ENCODE data around the gene ATP10B. TPM values are rescaled to one million over a fixed set of nuclear protein-coding genes. Genes with fewer than 3 reads are reported as not detected.

ATP10B gene
- total RNA-seq, 1 donor from 2014 or later = 9.1 TPM

DNA sequence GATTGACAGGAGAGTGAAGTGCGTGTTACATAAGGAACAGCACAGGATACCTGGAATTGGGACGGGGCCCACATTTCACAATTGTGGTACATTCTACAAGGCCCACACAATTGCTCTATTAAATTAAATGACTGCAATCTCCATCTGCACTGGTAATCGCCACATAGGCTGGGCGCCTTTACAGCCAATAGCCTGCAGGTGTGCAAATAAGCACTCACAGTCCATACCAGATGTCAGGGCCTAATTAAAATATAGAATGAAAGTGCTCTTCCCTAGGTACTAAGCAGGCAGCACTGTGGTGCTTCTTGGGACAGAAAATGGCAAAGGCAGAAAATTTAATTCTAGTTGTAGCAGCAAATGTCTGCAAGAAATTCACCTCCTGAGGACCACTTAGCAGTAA, 82.7 kb downstream of the ATP10B start:
- no peak for DNase-seq (ENCODE audit: extremely low spot score in 2 of 2)
- no peaks in the 10 kb centered on the region for H3K9me3 ChIP-seq
- no peaks in the 10 kb centered on the region for H3K27me3 ChIP-seq
- TF ChIP-seq, protein P1, sequence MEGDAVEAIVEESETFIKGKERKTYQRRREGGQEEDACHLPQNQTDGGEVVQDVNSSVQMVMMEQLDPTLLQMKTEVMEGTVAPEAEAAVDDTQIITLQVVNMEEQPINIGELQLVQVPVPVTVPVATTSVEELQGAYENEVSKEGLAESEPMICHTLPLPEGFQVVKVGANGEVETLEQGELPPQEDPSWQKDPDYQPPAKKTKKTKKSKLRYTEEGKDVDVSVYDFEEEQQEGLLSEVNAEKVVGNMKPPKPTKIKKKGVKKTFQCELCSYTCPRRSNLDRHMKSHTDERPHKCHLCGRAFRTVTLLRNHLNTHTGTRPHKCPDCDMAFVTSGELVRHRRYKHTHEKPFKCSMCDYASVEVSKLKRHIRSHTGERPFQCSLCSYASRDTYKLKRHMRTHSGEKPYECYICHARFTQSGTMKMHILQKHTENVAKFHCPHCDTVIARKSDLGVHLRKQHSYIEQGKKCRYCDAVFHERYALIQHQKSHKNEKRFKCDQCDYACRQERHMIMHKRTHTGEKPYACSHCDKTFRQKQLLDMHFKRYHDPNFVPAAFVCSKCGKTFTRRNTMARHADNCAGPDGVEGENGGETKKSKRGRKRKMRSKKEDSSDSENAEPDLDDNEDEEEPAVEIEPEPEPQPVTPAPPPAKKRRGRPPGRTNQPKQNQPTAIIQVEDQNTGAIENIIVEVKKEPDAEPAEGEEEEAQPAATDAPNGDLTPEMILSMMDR (IDR thresholded peaks at IDR 0.05) = no peak
- TF ChIP-seq POLR2A (IDR thresholded peaks at IDR 0.05) (no peak), POLR2AphosphoS5 (IDR thresholded peaks at IDR 0.05; ENCODE audit: insufficient read depth in 1 of 2, low read depth in 1 of 2) (no peak)
- intact Hi-C loops (cut with DNase I) = no loop called here
- H3K4me3 ChIP-seq = no peak overlapping the region
- no peak overlapping the region for H3K27ac ChIP-seq
- H3K36me3 ChIP-seq = no peaks in the 10 kb centered on the region
- no peaks in the 10 kb centered on the region for H3K4me1 ChIP-seq

DNA sequence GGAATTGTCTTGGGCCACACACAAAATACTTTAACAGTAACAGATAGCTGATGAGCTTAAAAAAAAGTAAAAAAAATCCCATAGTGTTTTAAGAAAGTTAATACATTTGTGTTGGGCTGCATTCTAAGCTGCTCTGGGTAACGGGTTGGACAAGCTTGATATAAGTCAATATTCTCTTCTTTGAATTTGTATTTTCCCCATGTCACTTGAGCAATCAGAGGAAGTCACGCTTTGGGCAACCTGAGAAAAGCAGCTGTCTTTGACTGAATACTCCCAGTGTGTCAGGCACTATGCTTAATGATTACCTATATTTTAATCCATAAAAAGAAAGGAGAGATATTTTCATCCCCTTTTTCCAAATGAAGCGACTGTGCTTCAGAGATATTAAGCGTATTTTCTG, 84.9 kb downstream of the ATP10B start:
- no peaks in the 10 kb centered on the region for H3K4me1 ChIP-seq
- TF ChIP-seq, protein P1 (IDR thresholded peaks at IDR 0.05) = no peak
- TF ChIP-seq POLR2A (IDR thresholded peaks at IDR 0.05) = no peak
- no peak for TF ChIP-seq POLR2AphosphoS5 (IDR thresholded peaks at IDR 0.05; ENCODE audit: insufficient read depth in 1 of 2, low read depth in 1 of 2)
- no peaks in the 10 kb centered on the region for H3K9me3 ChIP-seq
- no peak for DNase-seq (ENCODE audit: extremely low spot score in 2 of 2)
- no peaks in the 10 kb centered on the region for H3K36me3 ChIP-seq
- no peaks in the 10 kb centered on the region for H3K27me3 ChIP-seq
- no peak overlapping the region for H3K4me3 ChIP-seq
- H3K27ac ChIP-seq = no peak overlapping the region
- intact Hi-C loops (cut with DNase I) = no loop called here

DNA sequence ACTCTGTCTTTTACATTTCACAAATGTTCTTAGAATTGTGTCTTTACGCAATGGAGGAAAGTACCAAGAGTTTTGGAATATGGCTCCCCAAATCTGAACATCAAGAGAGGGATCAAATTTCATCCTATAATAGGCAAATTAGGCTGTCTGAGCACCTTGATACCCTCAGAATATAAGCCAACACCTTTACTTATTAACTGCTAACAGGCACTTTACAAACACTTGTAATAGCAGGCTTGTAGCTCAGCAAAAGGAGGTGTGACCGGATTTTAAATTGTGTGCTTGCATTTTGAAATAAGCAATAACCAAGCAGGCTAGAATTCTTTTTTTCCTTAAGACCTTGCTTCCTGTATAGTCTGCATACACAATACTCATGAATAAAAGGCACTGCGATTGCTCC, 92.0 kb downstream of the ATP10B start:
- Histone ChIP-seq H3K4me3 (no peak overlapping the region), H3K9me3 (no peaks in the 10 kb centered on the region), H3K27me3 (no peaks in the 10 kb centered on the region), H3K36me3 (no peaks in the 10 kb centered on the region), H3K4me1 (no peaks in the 10 kb centered on the region), H3K27ac (no peak overlapping the region)
- no peak for TF ChIP-seq POLR2A (IDR thresholded peaks at IDR 0.05)
- no peak for TF ChIP-seq POLR2AphosphoS5 (IDR thresholded peaks at IDR 0.05; ENCODE audit: insufficient read depth in 1 of 2, low read depth in 1 of 2)
- TF ChIP-seq, protein P1 (IDR thresholded peaks at IDR 0.05) = no peak
- intact Hi-C loops (cut with DNase I) = no loop called here
- DNase-seq (ENCODE audit: extremely low spot score in 2 of 2) = no peak

DNA sequence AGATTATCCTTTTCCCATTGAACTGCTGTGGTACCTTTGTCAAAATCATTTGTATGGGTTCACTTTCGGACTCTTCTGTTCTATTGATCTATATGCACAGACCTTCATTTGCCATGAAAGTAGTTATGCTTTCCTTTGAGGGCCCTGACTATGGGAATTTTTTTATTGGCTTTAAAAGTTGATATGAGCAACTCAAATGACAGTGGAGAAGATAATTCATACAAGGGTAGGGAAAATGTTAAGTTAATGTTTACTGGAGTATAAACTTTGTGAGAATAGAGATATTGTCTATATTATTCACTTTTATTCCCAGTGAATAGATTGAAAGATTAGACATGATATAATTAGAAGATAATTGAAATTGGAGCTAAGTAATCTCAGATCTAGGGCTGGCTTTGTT, 94.8 kb downstream of the ATP10B start:
- TF ChIP-seq, protein P1 (IDR thresholded peaks at IDR 0.05) = no peak
- TF ChIP-seq POLR2AphosphoS5 (IDR thresholded peaks at IDR 0.05; ENCODE audit: insufficient read depth in 1 of 2, low read depth in 1 of 2) (no peak), POLR2A (IDR thresholded peaks at IDR 0.05) (no peak)
- H3K4me1 ChIP-seq = no peaks in the 10 kb centered on the region
- no peak for DNase-seq (ENCODE audit: extremely low spot score in 2 of 2)
- no peaks in the 10 kb centered on the region for H3K36me3 ChIP-seq
- intact Hi-C loops (cut with DNase I) = no loop called here
- no peaks in the 10 kb centered on the region for H3K9me3 ChIP-seq
- H3K27me3 ChIP-seq = no peaks in the 10 kb centered on the region
- H3K4me3 ChIP-seq = no peak overlapping the region
- no peak overlapping the region for H3K27ac ChIP-seq

DNA sequence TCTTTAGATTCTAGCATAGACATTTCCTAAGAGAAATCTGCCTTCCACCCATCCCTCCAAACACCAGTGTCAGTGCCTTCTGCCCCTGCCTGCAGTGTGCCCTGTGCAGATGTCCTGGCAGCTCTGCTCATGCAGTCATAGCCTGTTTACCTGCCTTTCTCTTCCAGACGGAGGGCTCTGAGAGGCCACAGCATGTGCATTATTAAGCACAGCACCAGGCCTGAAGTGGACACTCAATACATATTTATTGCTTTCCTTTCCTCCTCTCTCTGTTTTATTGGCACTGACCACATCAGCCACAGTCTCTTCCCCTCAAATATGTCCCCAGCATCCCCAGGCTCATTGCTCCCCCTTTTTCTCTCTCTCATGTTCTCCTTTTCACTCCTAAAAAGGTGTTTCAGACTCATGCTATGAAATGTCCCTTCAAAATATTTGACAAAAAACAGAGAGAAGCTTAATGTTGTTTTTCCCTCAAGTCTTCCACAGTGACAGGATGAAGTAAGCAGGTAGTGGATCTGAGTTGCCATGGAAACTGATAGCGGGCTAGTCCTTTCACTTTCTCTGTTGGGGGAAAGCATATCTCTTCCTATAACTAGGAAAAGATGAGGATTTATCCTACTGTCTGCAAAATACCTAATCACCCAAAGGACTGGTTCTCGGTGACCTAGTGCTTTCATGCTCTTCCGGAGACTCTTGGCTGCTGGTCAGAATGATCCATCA, 100.9 kb downstream of the ATP10B start:
- no peak for DNase-seq (ENCODE audit: extremely low spot score in 2 of 2)
- intact Hi-C loops (cut with DNase I) = no loop called here
- TF ChIP-seq POLR2AphosphoS5 (IDR thresholded peaks at IDR 0.05; ENCODE audit: insufficient read depth in 1 of 2, low read depth in 1 of 2) (no peak), POLR2A (IDR thresholded peaks at IDR 0.05) (no peak)
- TF ChIP-seq, protein P1 (IDR thresholded peaks at IDR 0.05) = no peak
- no peak overlapping the region for H3K4me3 ChIP-seq
- no peaks in the 10 kb centered on the region for H3K36me3 ChIP-seq
- H3K9me3 ChIP-seq = no peaks in the 10 kb centered on the region
- no peaks in the 10 kb centered on the region for H3K4me1 ChIP-seq
- H3K27me3 ChIP-seq = no peaks in the 10 kb centered on the region
- H3K27ac ChIP-seq = no peak overlapping the region

All from vagina (tissue), 2 donors.